NT2/D1 (cell line): ENCODE results near the gene CLEC16A.

Experiments
- SUZ12 ChIP-seq: IDR thresholded peaks from 2 replicates; pipeline ENCODE4 v1.6.1; 2011; ENCODE audit not compliant: insufficient read length, insufficient read depth; ENCODE audit errors: extremely low read depth
- YY1 ChIP-seq: IDR thresholded peaks from 2 replicates; pipeline ENCODE4 v1.6.1; 2011; ENCODE audit not compliant: insufficient read length, insufficient read depth
- ZNF274 ChIP-seq: IDR thresholded peaks from 2 replicates; pipeline ENCODE4 v1.6.1; 2011; ENCODE audit warnings: mild to moderate bottlenecking, low read depth, low read length

DNA sequence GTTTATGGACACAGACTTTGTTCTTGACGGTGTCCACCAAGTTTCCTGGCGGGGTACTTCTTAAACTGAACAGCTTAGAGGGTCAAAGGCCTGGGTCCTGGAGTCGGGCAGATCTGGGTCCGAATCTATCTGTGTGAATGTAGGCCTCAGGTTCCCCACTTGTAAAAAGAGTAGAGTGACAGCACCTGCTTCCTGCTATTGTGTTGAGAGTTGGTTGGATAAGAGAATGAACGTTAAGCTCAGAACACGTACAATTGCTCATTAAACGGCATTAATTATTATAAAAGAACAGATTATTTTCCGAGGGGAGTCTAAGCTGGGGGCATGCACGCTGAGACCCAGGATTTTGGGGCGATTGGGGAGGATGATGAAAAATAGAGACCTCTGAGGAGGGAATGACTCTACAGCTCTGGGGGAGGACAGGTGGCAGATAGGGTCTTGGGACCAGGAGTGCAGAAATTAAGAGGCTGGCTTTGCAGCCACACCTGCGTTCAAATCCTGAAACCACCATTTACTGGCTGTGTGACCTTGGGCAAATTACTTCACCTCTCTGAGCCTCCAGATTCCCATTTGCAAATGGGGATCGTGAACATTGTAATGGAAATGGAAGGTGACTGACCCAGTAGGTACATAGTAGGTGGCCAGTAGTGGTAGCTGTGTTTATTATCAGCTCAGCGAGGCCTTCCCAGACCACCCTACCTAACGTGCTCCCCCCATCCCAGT is 862 bp downstream of the CLEC16A start:
- TF ChIP-seq ZNF274 (no peak), SUZ12 (no peak), YY1 (no peak)
